Gastroesophageal sphincter (tissue), 4 donors: Measurements from ENCODE around the gene SREBF2. TPM values are rescaled to one million over a fixed set of nuclear protein-coding genes. Genes with fewer than 3 reads are reported as not detected.
A peak's percentile ranks its signal among the peaks of the same experiment; 100 is the strongest.
"Not testable (repeated sequence)": the region's sequence is repeated elsewhere in the genome, so short reads cannot be mapped to it uniquely, and the experiment has no call there.

ENCODE experiments used
- ATAC-seq: fragments of 150-250 bp; one replicate; pipeline ENCODE4 v1.9.1; 2016; ENCODE audit warnings: mild to moderate bottlenecking, moderate library complexity
- H3K27ac ChIP-seq, 4 donors: fragments of 200-600 bp; sonication (generic) in 3 of 4; 1 replicate in 3 of 4; 2 replicates in 1 of 4; pipeline ENCODE4 v1.5.1; 2016 to 2019
- H3K27me3 ChIP-seq: fragments of 200-600 bp; sonication (generic); one replicate; pipeline ENCODE4 v1.5.1; 2019
- H3K36me3 ChIP-seq, 2 donors: fragments of 200-600 bp; sonication (generic); one replicate each; pipeline ENCODE4 v1.5.1; 2019; ENCODE audit warnings: control low read depth in 1 of 2
- H3K4me1 ChIP-seq, 3 donors: fragments of 200-600 bp; sonication (generic); 1 replicate in 2 of 3; 2 replicates in 1 of 3; pipeline ENCODE4 v1.5.1; 2016 to 2019; ENCODE audit warnings: control low read depth in 2 of 3
- H3K4me3 ChIP-seq, 2 donors: fragments of 200-600 bp; sonication (generic); one replicate each; pipeline ENCODE4 v1.5.1; 2019; ENCODE audit warnings: mild to moderate bottlenecking in 1 of 2, moderate library complexity in 1 of 2
- H3K9me3 ChIP-seq, 3 donors: fragments of 200-600 bp; sonication (generic); one replicate each; pipeline ENCODE4 v1.5.1; 2017 to 2019; ENCODE audit warnings: control low read depth in 2 of 3
- CTCF ChIP-seq, 4 experiments: fragments of 200-600 bp in 2 of 4; fragments of 450-650 bp in 2 of 4; sonication (generic) in 1 of 4; IDR thresholded peaks; one replicate each; pipeline ENCODE4 v1.5.1; 2017 to 2019; ENCODE audit warnings: antibody characterized with exemption in 4 of 4, mild to moderate bottlenecking in 2 of 4, moderate library complexity in 2 of 4
- EP300 ChIP-seq: sonication (generic); formaldehyde crosslinking; IDR thresholded peaks from one replicate; pipeline ENCODE4 v1.6.1; 2017; ENCODE audit warnings: antibody characterized with exemption, mild to moderate bottlenecking
- POLR2A ChIP-seq, 2 donors: fragments of 450-650 bp; IDR thresholded peaks; one replicate each; pipeline ENCODE4 v1.6.1; 2017; ENCODE audit warnings: antibody characterized with exemption in 2 of 2, mild to moderate bottlenecking in 2 of 2, moderate library complexity in 1 of 2
- POLR2AphosphoS5 ChIP-seq: sonication (generic); formaldehyde crosslinking; IDR thresholded peaks from one replicate; pipeline ENCODE4 v1.6.1; 2017; ENCODE audit warnings: antibody characterized with exemption
- WGBS, 2 donors: methylation state at CpG; one replicate each; pipeline ENCODE4 v1.1.5; 2018; ENCODE audit warnings: low coverage in 1 of 2; 5-methylcytosine and 5-hydroxymethylcytosine counted together
- total RNA-seq, 4 donors: library from RNA; depleted of rRNA; stranded (reverse); fragments of >200 nt; gene quantifications; one replicate each; pipeline ENCODE4 v1.1.0, GENCODE V29; 2016

SREBF2 gene
- total RNA-seq, 4 donors from 2014 or later = 39.7 to 101 (median 58.8) TPM

- peaks cover 5 to 68% (median 18%) of the 10 kb centered on the region in 3 donors for H3K4me1 ChIP-seq
- H3K9me3 ChIP-seq = no peaks in the 10 kb centered on the region
- TF ChIP-seq POLR2AphosphoS5 (peak; percentile 54), CTCF (IDR thresholded peaks at IDR 0.05) (no peak)
- H3K36me3 ChIP-seq = peaks cover 0 to 14% of the 10 kb centered on the region in 2 donors
- WGBS, 2 donors = 57 to 75% methylated on average over 5 to 9 of the region's 11 CpGs
- no peaks in the 10 kb centered on the region for H3K27me3 ChIP-seq
- peak overlapping the region; percentile 60 to 87 (median 79) for H3K27ac ChIP-seq
- ATAC-seq = peak; percentile 55
- H3K4me3 ChIP-seq = no peak overlapping the region
Observed at GRCh38 chr22:41862530-41863266, 29.8 kb downstream of the SREBF2 start.

- no peaks in the 10 kb centered on the region for H3K9me3 ChIP-seq
- 27 to 59% methylated on average over 2 of the region's 2 CpGs for WGBS, 2 donors
- ATAC-seq = peak; percentile 66
- H3K27ac ChIP-seq = peak overlapping the region in 3 of 4 donors; percentile 72 to 87 (median 86)
- no peak overlapping the region for H3K4me3 ChIP-seq
- H3K36me3 ChIP-seq = peaks cover 0 to 22% of the 10 kb centered on the region in 2 donors
- H3K4me1 ChIP-seq = peaks cover 5 to 63% (median 18%) of the 10 kb centered on the region in 3 donors
- H3K27me3 ChIP-seq = no peaks in the 10 kb centered on the region
- TF ChIP-seq POLR2AphosphoS5 (peak; percentile 78), CTCF (IDR thresholded peaks at IDR 0.05) (no peak)
Observed at GRCh38 chr22:41863472-41863871, 30.6 kb downstream of the SREBF2 start.

- no peaks in the 10 kb centered on the region for H3K27me3 ChIP-seq
- peaks cover 0 to 73% of the 10 kb centered on the region in 2 donors for H3K36me3 ChIP-seq
- ATAC-seq = no peak
- 77% methylated on average over 2 of the region's 10 CpGs; no CpG with 5 or more reads in 1 of the 2 donors for WGBS, 2 donors
- H3K4me1 ChIP-seq = peaks cover 0 to 21% (median under 1%) of the 10 kb centered on the region in 3 donors
- H3K4me3 ChIP-seq = no peak overlapping the region
- no peaks in the 10 kb centered on the region for H3K9me3 ChIP-seq
- H3K27ac ChIP-seq = no peak overlapping the region
- TF ChIP-seq CTCF (IDR thresholded peaks at IDR 0.05) (no peak), POLR2AphosphoS5 (no peak), POLR2A (IDR thresholded peaks at IDR 0.05) (no peak), EP300 (no peak)
Observed at GRCh38 chr22:41868556-41868955, 35.7 kb downstream of the SREBF2 start.

- peaks cover 0 to 88% of the 10 kb centered on the region in 2 donors for H3K36me3 ChIP-seq
- H3K27ac ChIP-seq, H3K9me3 ChIP-seq, H3K4me3 ChIP-seq, H3K4me1 ChIP-seq, ATAC-seq, H3K27me3 ChIP-seq: not testable (repeated sequence)
- 86% methylated on average over 1 of the region's 1 CpG; no CpG with 5 or more reads in 1 of the 2 donors for WGBS, 2 donors
Observed at GRCh38 chr22:41870081-41870480, 37.2 kb downstream of the SREBF2 start.

- no peak overlapping the region for H3K4me3 ChIP-seq
- H3K9me3 ChIP-seq = no peaks in the 10 kb centered on the region
- peaks cover 0 to 95% of the 10 kb centered on the region in 2 donors for H3K36me3 ChIP-seq
- 40% methylated on average over 2 of the region's 4 CpGs; no CpG with 5 or more reads in 1 of the 2 donors for WGBS, 2 donors
- H3K4me1 ChIP-seq = no peaks in the 10 kb centered on the region
- TF ChIP-seq CTCF (IDR thresholded peaks at IDR 0.05) (no peak), POLR2AphosphoS5 (no peak), POLR2A (IDR thresholded peaks at IDR 0.05) (no peak), EP300 (no peak)
- ATAC-seq = no peak
- H3K27me3 ChIP-seq = no peaks in the 10 kb centered on the region
- H3K27ac ChIP-seq = no peak overlapping the region
Observed at GRCh38 chr22:41870786-41871185, 37.9 kb downstream of the SREBF2 start.
